SK-N-SH treated with all-trans-retinoic acid at 6 μM for 48 hours (cell line): Measurements from ENCODE around the gene ASCL4.

Source experiments
- ATAC-seq: fragments of 200-7000 bp; cut with Tn5 transposase; 3 replicates; pipeline ENCODE4 v1.9.1; 2020; ENCODE audit warnings: mild to moderate bottlenecking, moderate library complexity
- BACH2 ChIP-seq: fragments of 250-450 bp; sonication (Bioruptor Pico); IDR thresholded peaks from 2 replicates; pipeline ENCODE4 v1.9.0; 2021; ENCODE audit warnings: mild to moderate bottlenecking, borderline replicate concordance
- CREB5 ChIP-seq: fragments of 250-450 bp; sonication (Bioruptor Pico); IDR thresholded peaks from 2 replicates; pipeline ENCODE4 v1.5.1; 2020; ENCODE audit warnings: low read depth, mild to moderate bottlenecking, moderate library complexity
- CSRNP3 ChIP-seq: fragments of 250-450 bp; sonication (Bioruptor Pico); IDR thresholded peaks from 2 replicates; pipeline ENCODE4 v1.5.1; 2021; ENCODE audit warnings: mild to moderate bottlenecking, moderate library complexity
- ESRRG ChIP-seq: fragments of 250-450 bp; sonication (Bioruptor Pico); IDR thresholded peaks from 2 replicates; pipeline ENCODE4 v1.6.1; 2021; ENCODE audit warnings: mild to moderate bottlenecking
- GLIS3 ChIP-seq: fragments of 250-450 bp; sonication (Bioruptor Pico); IDR thresholded peaks from 2 replicates; pipeline ENCODE4 v1.5.0; 2020; ENCODE audit warnings: mild to moderate bottlenecking, moderate library complexity
- OSR1 ChIP-seq: fragments of 250-450 bp; sonication (Bioruptor Pico); IDR thresholded peaks from 2 replicates; pipeline ENCODE4 v1.8.0; 2022; ENCODE audit warnings: moderate library complexity, mild to moderate bottlenecking, inconsistent platforms
- PATZ1 ChIP-seq: fragments of 250-450 bp; sonication (Bioruptor Pico); IDR thresholded peaks from 2 replicates; pipeline ENCODE4 v1.8.0; 2020; ENCODE audit warnings: mild to moderate bottlenecking, moderate library complexity, borderline replicate concordance
- POU6F1 ChIP-seq: fragments of 250-450 bp; sonication (Bioruptor Pico); IDR thresholded peaks from 2 replicates; pipeline ENCODE4 v1.8.0; 2021; ENCODE audit warnings: low read depth, mild to moderate bottlenecking, moderate library complexity, borderline replicate concordance
- PPARA ChIP-seq: fragments of 250-450 bp; sonication (Bioruptor Pico); IDR thresholded peaks from 2 replicates; pipeline ENCODE4 v1.5.0; 2020; ENCODE audit warnings: mild to moderate bottlenecking, borderline replicate concordance
- RARB ChIP-seq: fragments of 250-450 bp; sonication (Bioruptor Pico); IDR thresholded peaks from 2 replicates; pipeline ENCODE4 v1.8.0; 2021; ENCODE audit warnings: mild to moderate bottlenecking, moderate library complexity
- SNAI2 ChIP-seq: fragments of 250-450 bp; sonication (Bioruptor Pico); IDR thresholded peaks from 2 replicates; pipeline ENCODE4 v1.5.0; 2020; ENCODE audit warnings: mild to moderate bottlenecking, moderate library complexity
- TOX ChIP-seq: fragments of 250-450 bp; sonication (Bioruptor Pico); IDR thresholded peaks from 2 replicates; pipeline ENCODE4 v1.8.0; 2021; ENCODE audit warnings: mild to moderate bottlenecking, moderate library complexity, borderline replicate concordance
- ZC3H10 ChIP-seq: fragments of 250-450 bp; sonication (Bioruptor Pico); IDR thresholded peaks from 2 replicates; pipeline ENCODE4 v1.5.1; 2021; ENCODE audit warnings: mild to moderate bottlenecking, moderate library complexity
- ZFP3 ChIP-seq: fragments of 250-450 bp; sonication (Bioruptor Pico); IDR thresholded peaks from 2 replicates; pipeline ENCODE4 v1.5.0; 2020; ENCODE audit warnings: mild to moderate bottlenecking, moderate library complexity
- ZFP30 ChIP-seq: fragments of 450-650 bp; formaldehyde crosslinking; IDR thresholded peaks from 2 replicates; pipeline ENCODE4 v1.5.0; 2022; ENCODE audit warnings: mild to moderate bottlenecking, moderate library complexity
- ZNF565 ChIP-seq: fragments of 450-650 bp; formaldehyde crosslinking; conservative IDR thresholded peaks from 2 replicates; pipeline ENCODE4 v1.5.0; 2020; ENCODE audit warnings: low read depth, mild to moderate bottlenecking, moderate library complexity
- ZNF70 ChIP-seq: fragments of 450-650 bp; formaldehyde crosslinking; IDR thresholded peaks from 2 replicates; pipeline ENCODE4 v1.5.0; 2020; ENCODE audit warnings: mild to moderate bottlenecking, moderate library complexity
- ZNF8 ChIP-seq: fragments of 450-650 bp; formaldehyde crosslinking; IDR thresholded peaks from 2 replicates; pipeline ENCODE4 v1.5.0; 2020; ENCODE audit warnings: mild to moderate bottlenecking, moderate library complexity

The ASCL4 gene

GRCh38 chr12:107734139-107734538, 40.4 kb upstream of the ASCL4 start:
- ATAC-seq, result no peak
- TF ChIP-seq ZNF565 (CRISPR knock-in tag) (no peak), RARB (CRISPR knock-in tag) (no peak), PPARA (CRISPR knock-in tag) (no peak), ZFP30 (CRISPR knock-in tag) (no peak), ESRRG (CRISPR knock-in tag) (no peak), GLIS3 (CRISPR knock-in tag) (no peak)
- TF ChIP-seq, all 23 proteins: peak for 0

GRCh38 chr12:107735763-107736162, 38.7 kb upstream of the ASCL4 start:
- TF ChIP-seq CREB5 (CRISPR knock-in tag) (no peak), ZFP3 (CRISPR knock-in tag) (no peak), TOX (CRISPR knock-in tag) (no peak), CSRNP3 (no peak), OSR1 (CRISPR knock-in tag) (no peak), RARB (CRISPR knock-in tag) (no peak), PPARA (CRISPR knock-in tag) (no peak)
- no peak for ATAC-seq

GRCh38 chr12:107736914-107737313, 37.6 kb upstream of the ASCL4 start:
- TF ChIP-seq PATZ1 (CRISPR knock-in tag) (no peak), TOX (CRISPR knock-in tag) (no peak), ZC3H10 (no peak)
- no peak for ATAC-seq

- TF ChIP-seq SNAI2 (CRISPR knock-in tag), result no peak
- no peak for TF ChIP-seq TOX (CRISPR knock-in tag)
- TF ChIP-seq ESRRG (CRISPR knock-in tag), result no peak
- no peak for TF ChIP-seq ZNF565 (CRISPR knock-in tag)
- TF ChIP-seq CREB5 (CRISPR knock-in tag), result no peak
- TF ChIP-seq BACH2 (CRISPR knock-in tag), result no peak
- TF ChIP-seq GLIS3 (CRISPR knock-in tag), result no peak
- no peak for TF ChIP-seq ZFP30 (CRISPR knock-in tag)
- TF ChIP-seq POU6F1, result no peak
- TF ChIP-seq CSRNP3, result no peak
- no peak for TF ChIP-seq ZNF8
- no peak for TF ChIP-seq ZNF70
- TF ChIP-seq PATZ1 (CRISPR knock-in tag), result no peak
- no peak for TF ChIP-seq PPARA (CRISPR knock-in tag)
- ATAC-seq, result peak; percentile 91
Measured at GRCh38 chr12:107748472-107748871, 26.0 kb upstream of the ASCL4 start.
